ENCODE measurements around the gene TSEN34.

The TSEN34 gene

GRCh38 chr19:54191011-54191810 lies at the start of gene TSEN34:
TSEN34 (plus strand) TSS chr19:54191308; CDS start chr19:54191365, 57 bp downstream.
- DNase-seq, result peak; percentile 83 to 85

GRCh38 chr19:54141356-54141755 lies 49.8 kb upstream of the TSEN34 start:
- no peak for DNase-seq

GRCh38 chr19:54142166-54142780 lies 48.8 kb upstream of the TSEN34 start:
- DNase-seq, result no peak

GRCh38 chr19:54145541-54146158 lies 45.5 kb upstream of the TSEN34 start:
- no peak for DNase-seq

GRCh38 chr19:54147676-54148075 lies 43.4 kb upstream of the TSEN34 start:
- no peak for DNase-seq

GRCh38 chr19:54148158-54148557 lies 43.0 kb upstream of the TSEN34 start:
- no peak for DNase-seq

- no peak for DNase-seq
These were observed 41.9 kb upstream of the TSEN34 start for GRCh38 chr19:54149021-54149812.

- no peak for DNase-seq
These were observed 39.6 kb upstream of the TSEN34 start for GRCh38 chr19:54151362-54152035.

- no peak for DNase-seq
These were observed 38.8 kb upstream of the TSEN34 start for GRCh38 chr19:54152267-54152666.

GRCh38 chr19:54152878-54153524 lies 38.1 kb upstream of the TSEN34 start:
- DNase-seq, result no peak

- DNase-seq, result no peak
These were observed 37.3 kb upstream of the TSEN34 start for GRCh38 chr19:54153731-54154326.

GRCh38 chr19:54154603-54155345 lies 36.3 kb upstream of the TSEN34 start:
- no peak for DNase-seq

GRCh38 chr19:54155694-54156093 lies 35.4 kb upstream of the TSEN34 start:
- DNase-seq, result no peak

GRCh38 chr19:54156490-54156889 lies 34.6 kb upstream of the TSEN34 start:
- no peak for DNase-seq

GRCh38 chr19:54156953-54157352 lies 34.2 kb upstream of the TSEN34 start:
- DNase-seq, result no peak

GRCh38 chr19:54158812-54159351 lies 32.2 kb upstream of the TSEN34 start:
- no peak for DNase-seq

GRCh38 chr19:54159352-54160181 lies 31.5 kb upstream of the TSEN34 start, which contains the start of gene LENG1:
LENG1 (minus strand) TSS chr19:54159721; CDS start chr19:54159695, 26 bp downstream.
- peak; percentile 100 for DNase-seq

- DNase-seq, result no peak
These were observed 30.8 kb upstream of the TSEN34 start for GRCh38 chr19:54160182-54160811.

GRCh38 chr19:54160854-54161253 lies 30.3 kb upstream of the TSEN34 start:
- no peak for DNase-seq
